GM23338 (cell line): ENCODE data around the gene DDX27. TPM values are rescaled to one million over a fixed set of nuclear protein-coding genes. Genes with fewer than 3 reads are reported as not detected.

Experiments
- CTCF ChIP-seq, 2 experiments: fragments of 200-600 bp in 1 of 2; sonication (generic) in 1 of 2; conservative IDR thresholded peaks; 2 replicates each; pipeline versions ENCODE4 v1.5.1 to v1.6.1; 2016 to 2017; ENCODE audit warnings: antibody characterized with exemption in 2 of 2, low read depth in 2 of 2, mild to moderate bottlenecking in 2 of 2, moderate library complexity in 1 of 2
- EZH2 ChIP-seq: fragments of 200-600 bp; sonication (generic); IDR thresholded peaks from one replicate; pipeline ENCODE4 v1.8.0; 2017; ENCODE audit warnings: antibody characterized with exemption, mild to moderate bottlenecking, low read depth; ENCODE audit not compliant: unreplicated experiment
- EZH2phosphoT487 ChIP-seq: fragments of 200-600 bp; sonication (generic); IDR thresholded peaks from one replicate; pipeline ENCODE4 v1.8.1; 2018; ENCODE audit warnings: antibody characterized with exemption; ENCODE audit not compliant: unreplicated experiment
- JUNB ChIP-seq: IDR thresholded peaks from one replicate; pipeline ENCODE4 v1.6.1; 2016; ENCODE audit warnings: antibody characterized with exemption; ENCODE audit not compliant: unreplicated experiment
- NANOG ChIP-seq: IDR thresholded peaks from 2 replicates; pipeline ENCODE4 v1.6.1; 2016; ENCODE audit warnings: antibody characterized with exemption, borderline replicate concordance
- POLR2AphosphoS5 ChIP-seq: IDR thresholded peaks from 2 replicates; pipeline ENCODE4 v1.6.1; 2016; ENCODE audit warnings: antibody characterized with exemption, low read depth
- REST ChIP-seq: IDR thresholded peaks from one replicate; pipeline ENCODE4 v1.6.1; 2018; ENCODE audit warnings: antibody characterized with exemption; ENCODE audit not compliant: unreplicated experiment
- ZNF331 ChIP-seq: fragments of 250-450 bp; sonication (Bioruptor Pico); IDR thresholded peaks from 2 replicates; pipeline ENCODE4 v1.5.0; 2020; ENCODE audit warnings: low read depth, mild to moderate bottlenecking, moderate library complexity
- ZNF462 ChIP-seq: fragments of 250-450 bp; sonication (Bioruptor Pico); IDR thresholded peaks from 2 replicates; pipeline ENCODE4 v1.5.0; 2020; ENCODE audit warnings: mild to moderate bottlenecking, moderate library complexity
- polyA plus RNA-seq: library from polyadenylated mRNA; unstranded; fragments of >200 nt; fragmentation: Nextera tagmentation; extraction: Ambion mirVana; gene quantifications from 2 replicates; pipeline ENCODE4 v1.2.1, GENCODE V29; 2016
- total RNA-seq: library from RNA; depleted of rRNA; stranded (reverse); fragments of >200 nt; shearing (Covaris generic); gene quantifications from 2 replicates; pipeline ENCODE4 v1.2.3, GENCODE V29; 2014

DDX27 gene
- total and polyA plus RNA-seq, 2 experiments from 2014 or later = 53.3 to 81.3 TPM

- no peak for TF ChIP-seq ZNF462 (CRISPR knock-in tag)
- TF ChIP-seq JUNB = no peak
- TF ChIP-seq CTCF (conservative IDR thresholded peaks at IDR 0.05; ENCODE audit: low read depth in 2 of 2) = no peak
- TF ChIP-seq NANOG = no peak
- TF ChIP-seq EZH2phosphoT487 = no peak
- no peak for TF ChIP-seq ZNF331 (CRISPR knock-in tag)
- no peak for TF ChIP-seq POLR2AphosphoS5
- TF ChIP-seq REST = no peak
- TF ChIP-seq EZH2 = no peak
Measured at GRCh38 chr20:49203011-49203410, 16.2 kb upstream of the DDX27 start (continued).
